H1 (cell line): ENCODE measurements around the gene HIVEP2. TPM values are rescaled to one million over a fixed set of nuclear protein-coding genes. Genes with fewer than 3 reads are reported as not detected.

Experiments
- CTBP2 ChIP-seq: IDR thresholded peaks from 2 replicates; pipeline ENCODE4 v1.7.0; 2011; ENCODE audit warnings: borderline replicate concordance, mild to moderate bottlenecking, moderate library complexity, mixed read lengths, low read length; ENCODE audit not compliant: insufficient read depth, insufficient read length
- E2F6 ChIP-seq: IDR thresholded peaks from 2 replicates; pipeline ENCODE4 v1.6.1; 2012; ENCODE audit warnings: inconsistent platforms
- EGR1 ChIP-seq: IDR thresholded peaks from 2 replicates; pipeline ENCODE4 v1.6.1; 2011; ENCODE audit warnings: low read depth, low read length, borderline replicate concordance
- EP300 ChIP-seq, 2 experiments: IDR thresholded peaks; 1 replicate in 1 of 2; 2 replicates in 1 of 2; pipeline ENCODE4 v1.6.1; 2011 to 2012; ENCODE audit warnings: low read depth in 2 of 2, low read length in 2 of 2, mild to moderate bottlenecking in 2 of 2, borderline replicate concordance in 1 of 2, inconsistent platforms in 1 of 2, moderate library complexity in 1 of 2
- EZH2 ChIP-seq: fragments of 200-600 bp; sonication (generic); IDR thresholded peaks from 2 replicates; pipeline ENCODE4 v1.7.1; 2012; ENCODE audit warnings: low read depth, mild to moderate bottlenecking, moderate library complexity, low read length, inconsistent platforms; ENCODE audit not compliant: severe bottlenecking
- GABPA ChIP-seq: IDR thresholded peaks from 2 replicates; pipeline ENCODE4 v1.6.1; 2011; ENCODE audit warnings: mild to moderate bottlenecking, low read length, moderate library complexity, borderline replicate concordance; ENCODE audit not compliant: insufficient read depth
- KDM4A ChIP-seq: IDR thresholded peaks from one replicate; pipeline ENCODE4 v1.7.1; 2012; ENCODE audit warnings: low read depth, mild to moderate bottlenecking, moderate library complexity, low read length, inconsistent platforms; ENCODE audit not compliant: severe bottlenecking
- PHF8 ChIP-seq: fragments of 200-600 bp; sonication (generic); conservative IDR thresholded peaks from 2 replicates; pipeline ENCODE4 v1.7.1; 2012; ENCODE audit warnings: low read depth, mild to moderate bottlenecking, inconsistent platforms, low read length, moderate library complexity
- POLR2A ChIP-seq, 2 experiments: IDR thresholded peaks; 1 replicate in 1 of 2; 2 replicates in 1 of 2; pipeline ENCODE4 v1.6.1; 2011; ENCODE audit warnings: low read depth in 2 of 2, low read length in 2 of 2, mild to moderate bottlenecking in 2 of 2; ENCODE audit errors: control extremely low read depth in 1 of 2
- POLR2AphosphoS5 ChIP-seq: IDR thresholded peaks from 2 replicates; pipeline ENCODE4 v1.6.1; 2011; ENCODE audit warnings: low read depth, low read length
- SIN3A ChIP-seq, 2 experiments: IDR thresholded peaks in 1 of 2; conservative IDR thresholded peaks in 1 of 2; 2 replicates each; pipeline ENCODE4 v1.6.1; 2011 to 2012; ENCODE audit warnings: low read length in 2 of 2, improper control_type of control experiment in 1 of 2, low read depth in 1 of 2, mild to moderate bottlenecking in 1 of 2
- TEAD4 ChIP-seq: IDR thresholded peaks from 2 replicates; pipeline ENCODE4 v1.6.1; 2012; ENCODE audit warnings: low read depth, low read length, inconsistent platforms, mixed read lengths
- polyA plus RNA-seq, 7 experiments: library from polyadenylated mRNA; depleted of rRNA in 3 of 7; stranded (reverse) in 5 of 7; unstranded in 2 of 7; fragments of >200 nt in 5 of 7; fragments of 200-250 nt in 2 of 7; gene quantifications; 1 replicate in 5 of 7; 2 replicates in 1 of 7; 4 replicates in 1 of 7; pipeline versions ENCODE4 v1.2.1 to v1.2.3, GENCODE V29; 2011 to 2013; ENCODE audit warnings: missing spikeins in 2 of 7, mixed read lengths in 2 of 7
- total RNA-seq: library from RNA; stranded (reverse); fragmentation: NEBNext Ultra II Directional; extraction: Animal tissue kit (Norgen Biotek cat#: 25700); gene quantifications from 2 replicates; pipeline ENCODE4 v1.2.1, GENCODE V29; 2021

The HIVEP2 gene
- total and polyA plus RNA-seq, 2 of the 8 experiments (the other 6 are each of a cell fraction or from before 2014, with no cell fraction given): 2.2 to 6.1 TPM

- peak; percentile 50 for TF ChIP-seq KDM4A
- peak; percentile 66 for TF ChIP-seq CTBP2
- peak; percentile 90 for TF ChIP-seq POLR2AphosphoS5
- peak in 1 of 2 experiments; percentile 83; a peak in 2 of 3 replicates for TF ChIP-seq POLR2A (IDR thresholded peaks at IDR 0.05; ENCODE audit: control extremely low read depth in 1 of 2, low read depth in 2 of 2, low read length in 2 of 2)
- peak; percentile 78 for TF ChIP-seq PHF8
- TF ChIP-seq EGR1: peak; percentile 15; the same call in 1 of the 2 replicates
- peak; percentile 45 to 68; a peak in 2 of 4 replicates for TF ChIP-seq SIN3A (conservative IDR thresholded peaks at IDR 0.05 in 1 of 2, IDR thresholded peaks at IDR 0.05 in 1 of 2; ENCODE audit: low read depth in 1 of 2, low read length in 2 of 2)
- TF ChIP-seq EZH2: no peak
- 0 out of 2 replicates have a peak, but pooled peaks have one; percentile 27 for TF ChIP-seq E2F6
- peak; percentile 89 for TF ChIP-seq TEAD4
- peak; percentile 1 to 60; a peak in 2 of 3 replicates for TF ChIP-seq EP300 (IDR thresholded peaks at IDR 0.05; ENCODE audit: borderline replicate concordance in 1 of 2, low read depth in 2 of 2, low read length in 2 of 2)
- TF ChIP-seq GABPA: no peak
Observed at GRCh38 chr6:142944124-142945048, 590 bp downstream of the HIVEP2 start (continued).
